HG03432 (cell line): ENCODE results near the gene KRTCAP2.
"Not testable (repeated sequence)": the region's sequence is repeated elsewhere in the genome, so short reads cannot be mapped to it uniquely, and the experiment has no call there.

Experiments used
- ATAC-seq: cut with Tn5 transposase; IDR thresholded peaks from one replicate; pipeline ENCODE4 v1.9.1; 2021; ENCODE audit warnings: mild to moderate bottlenecking, moderate library complexity; ENCODE audit not compliant: unreplicated experiment

Gene KRTCAP2

DNA sequence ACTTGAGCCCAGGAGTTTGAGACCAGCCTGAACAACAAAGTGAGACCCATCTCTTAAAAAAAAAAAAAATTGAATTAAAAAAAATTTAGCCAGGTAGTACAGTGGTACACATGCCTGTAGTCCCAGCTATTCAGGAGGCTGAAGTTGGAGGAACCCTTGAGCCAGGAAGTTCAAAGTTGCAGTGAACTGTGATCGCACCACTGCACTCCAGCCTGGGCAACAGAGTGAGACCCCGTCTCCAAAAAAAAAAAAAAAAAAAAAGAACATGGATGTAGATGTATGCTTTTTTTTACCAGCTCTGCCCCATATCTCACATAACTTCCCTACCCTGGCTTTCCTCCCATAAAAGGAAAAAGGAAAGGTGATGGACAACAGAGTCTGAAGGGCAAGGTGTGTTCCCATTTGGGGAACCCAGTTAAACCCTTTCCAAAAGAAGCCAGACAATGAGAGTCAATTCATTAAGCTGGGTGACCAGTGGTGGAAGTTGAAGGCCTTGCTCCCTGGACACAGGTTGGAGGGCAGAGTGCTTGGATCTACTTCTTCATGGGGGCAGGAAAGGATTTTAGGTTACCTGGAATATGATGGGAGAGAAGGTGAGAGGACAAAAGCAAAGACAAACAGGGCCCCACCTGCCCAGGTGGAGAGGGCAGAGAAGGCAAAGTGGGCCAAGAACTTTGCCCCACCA, 2.9 kb downstream of the KRTCAP2 start:
- ATAC-seq: no peak

DNA sequence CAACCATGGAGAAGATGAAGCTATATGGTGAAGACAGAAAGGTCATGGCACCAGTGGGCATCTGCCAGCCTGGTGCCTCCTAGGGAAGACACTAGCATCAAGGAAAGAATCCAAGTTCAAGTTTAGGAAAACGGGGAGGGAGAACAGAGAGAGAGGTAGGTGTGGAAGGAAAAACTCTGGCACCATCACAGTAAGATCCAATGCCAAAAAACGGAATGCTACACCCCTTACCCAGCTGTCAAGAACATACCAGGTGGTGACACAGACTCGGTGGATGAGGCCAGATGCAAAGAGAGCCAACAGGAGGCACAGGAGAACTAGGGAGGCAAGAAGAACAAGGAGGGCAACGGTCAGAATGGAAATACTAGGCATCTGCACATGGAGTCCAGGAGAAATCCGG, 3.6 kb downstream of the KRTCAP2 start:
- ATAC-seq: no peak

DNA sequence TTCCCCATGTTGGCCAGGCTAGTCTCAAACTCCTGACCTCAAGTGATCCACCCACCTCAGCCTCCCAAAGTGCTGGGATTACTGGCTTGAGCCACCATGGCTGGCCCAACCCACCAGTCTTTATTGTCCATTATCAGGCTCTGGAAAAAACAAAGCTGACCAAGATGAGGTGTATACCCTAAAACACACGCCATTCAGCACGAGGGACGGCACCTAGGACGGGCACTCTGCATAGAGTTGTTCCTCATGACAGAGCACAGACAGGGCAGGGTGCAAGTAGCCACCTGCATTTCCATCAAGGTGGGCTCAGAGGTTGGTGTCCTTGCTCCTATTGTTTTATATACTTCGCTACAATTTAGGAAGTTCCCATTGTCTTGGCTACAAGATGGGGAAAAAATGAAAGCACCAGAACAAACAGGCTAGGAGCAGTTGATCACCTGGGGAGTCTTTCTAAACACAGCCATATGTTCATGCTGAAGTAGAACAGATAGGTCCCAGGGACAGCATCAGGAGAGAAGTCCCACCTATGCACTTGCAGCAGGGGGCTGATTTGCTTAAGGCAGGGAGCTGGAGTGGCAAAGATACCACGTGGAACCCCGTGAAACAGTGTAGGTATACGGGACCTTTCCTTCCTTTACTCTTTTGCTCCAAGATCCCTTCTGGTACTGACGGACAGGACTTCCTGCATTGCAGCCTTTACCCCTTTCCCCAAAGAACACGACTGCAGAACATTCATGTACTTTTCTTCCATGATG, 4.5 kb downstream of the KRTCAP2 start:
- ATAC-seq: no peak

DNA sequence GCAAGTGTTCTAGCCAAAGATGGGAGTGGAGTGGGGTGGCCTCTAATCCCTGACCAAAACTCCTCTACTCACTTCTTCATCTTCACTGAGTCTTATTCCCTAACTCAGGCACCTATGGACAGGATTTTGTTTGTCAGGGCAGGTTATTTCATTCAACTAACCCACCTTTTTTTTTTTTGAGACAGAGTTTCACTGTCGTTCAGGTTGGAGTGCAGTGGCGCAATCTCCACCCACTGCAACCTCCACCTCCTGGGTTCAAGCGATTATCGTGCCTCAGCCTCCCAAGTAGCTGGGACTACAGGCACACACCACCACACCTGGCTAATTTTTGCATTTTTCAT, 5.0 kb downstream of the KRTCAP2 start:
- ATAC-seq: not testable (repeated sequence)

DNA sequence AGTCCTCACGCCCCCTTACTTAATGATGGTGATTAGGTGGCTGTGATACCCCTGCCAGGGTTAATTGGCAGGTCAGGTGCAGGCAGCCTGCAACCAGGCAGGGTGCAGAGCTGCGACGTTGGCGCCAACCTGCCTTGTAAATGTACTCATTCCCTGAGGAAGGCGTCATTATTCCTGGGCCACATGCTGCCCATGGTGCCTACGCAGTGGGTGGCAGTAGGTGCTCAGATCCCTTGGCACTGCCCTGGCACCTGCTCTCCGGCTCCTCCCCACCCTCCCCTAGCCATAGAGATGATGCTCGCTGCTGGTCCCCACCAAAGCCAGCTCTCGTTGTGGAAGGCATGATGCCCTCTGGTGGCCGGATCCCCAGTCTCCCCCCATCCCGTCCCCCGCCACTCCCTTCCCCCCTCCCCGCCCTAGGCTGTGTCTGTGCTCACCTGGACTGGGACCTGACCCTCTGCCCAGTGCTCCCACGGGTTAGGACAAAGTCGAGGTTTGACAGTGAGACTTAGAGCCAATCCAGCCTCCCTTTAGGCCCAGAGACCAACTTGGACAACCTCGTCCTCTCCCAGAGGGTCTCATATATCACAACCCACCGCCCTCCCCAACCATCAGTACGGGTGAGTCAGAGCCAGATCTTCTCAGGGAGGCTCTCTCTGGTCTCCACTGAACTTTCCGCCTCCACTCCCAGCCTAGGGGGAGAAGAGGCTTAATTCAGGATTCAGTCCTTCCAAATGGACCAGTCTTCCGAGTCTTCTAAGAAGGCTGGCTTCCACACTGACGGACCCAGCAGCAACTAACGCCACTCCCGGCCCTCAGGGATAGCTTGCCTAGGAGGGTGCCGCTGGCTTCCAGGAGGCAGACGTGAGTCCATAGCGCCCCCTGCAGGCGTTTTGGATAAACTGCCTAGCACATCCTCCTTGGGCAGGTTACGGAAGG, 5.7 kb downstream of the KRTCAP2 start:
- no peak for ATAC-seq

DNA sequence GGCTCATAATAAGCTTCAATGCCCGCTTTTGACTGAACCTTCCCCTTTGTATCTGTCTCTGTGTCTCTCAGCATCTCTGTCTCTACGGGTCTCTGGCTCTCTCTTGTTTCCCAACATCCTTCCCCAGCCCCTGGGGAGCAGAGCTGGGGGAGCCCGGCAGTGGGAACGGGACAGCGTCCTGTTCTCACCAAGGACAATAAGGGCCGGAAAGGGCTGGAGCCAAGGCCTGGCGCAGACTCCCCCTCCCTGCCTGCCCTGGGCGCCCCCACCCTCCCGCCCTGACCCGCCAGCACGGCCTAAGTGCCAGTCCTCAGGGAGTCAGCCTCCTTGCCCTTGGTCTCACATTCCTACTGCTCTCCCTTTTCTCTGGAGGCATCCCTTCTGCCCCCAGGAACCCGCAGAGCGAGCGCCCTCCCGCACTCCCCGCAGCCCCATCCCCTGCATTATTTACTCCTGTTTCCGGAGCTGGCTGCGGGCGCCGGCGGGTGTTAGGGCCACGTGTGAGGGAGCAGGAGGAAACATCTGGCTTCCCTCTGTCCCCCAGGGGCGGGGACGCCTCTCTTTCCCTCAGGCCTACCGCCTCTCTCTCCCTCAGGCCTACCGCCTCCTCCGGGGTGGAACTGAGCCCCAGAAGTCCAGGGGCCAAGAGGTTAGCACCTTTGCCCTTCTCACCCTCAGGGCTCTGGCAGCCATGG, 6.5 kb downstream of the KRTCAP2 start:
- no peak for ATAC-seq

DNA sequence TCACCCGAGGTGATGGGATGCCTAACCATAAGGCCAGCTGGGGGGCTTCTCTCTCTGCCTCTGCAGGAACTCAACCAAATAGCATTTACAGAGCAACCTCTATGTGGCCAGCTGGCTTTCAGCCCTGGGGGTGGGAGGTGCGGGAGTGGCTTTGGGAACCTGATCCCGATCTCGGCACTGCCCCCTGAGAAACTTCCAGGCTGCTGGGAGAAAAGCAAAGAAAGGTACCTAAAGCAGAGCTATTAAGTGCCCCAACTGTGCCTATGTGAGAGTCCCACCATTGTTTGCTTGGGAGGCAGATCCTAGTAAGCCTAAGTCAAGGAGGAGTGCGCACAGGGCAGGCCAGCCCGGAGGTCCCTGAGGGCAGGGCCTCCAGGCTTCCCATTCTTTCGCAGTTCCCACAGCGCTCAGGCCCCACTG, 7.0 kb downstream of the KRTCAP2 start:
- ATAC-seq: no peak

DNA sequence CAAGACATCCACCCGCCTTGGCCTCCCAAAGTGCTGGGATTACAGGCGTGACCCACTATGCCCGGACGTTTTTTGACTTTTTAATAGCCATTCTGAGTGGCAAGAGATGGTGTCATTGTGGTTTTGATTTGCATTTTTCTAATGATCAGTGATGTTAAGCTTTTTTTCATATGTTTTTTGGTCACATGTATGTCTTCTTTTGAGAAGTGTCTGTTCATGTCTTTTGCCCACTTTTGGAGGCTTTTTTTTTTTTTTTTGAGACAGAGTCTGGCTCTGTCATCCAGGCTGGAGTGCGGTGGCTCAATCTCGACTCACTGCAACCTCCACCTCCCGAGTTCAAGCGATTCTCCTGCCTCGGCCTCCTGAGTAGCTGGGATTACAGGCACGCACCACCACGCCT, 8.5 kb downstream of the KRTCAP2 start:
- not testable (repeated sequence) for ATAC-seq

DNA sequence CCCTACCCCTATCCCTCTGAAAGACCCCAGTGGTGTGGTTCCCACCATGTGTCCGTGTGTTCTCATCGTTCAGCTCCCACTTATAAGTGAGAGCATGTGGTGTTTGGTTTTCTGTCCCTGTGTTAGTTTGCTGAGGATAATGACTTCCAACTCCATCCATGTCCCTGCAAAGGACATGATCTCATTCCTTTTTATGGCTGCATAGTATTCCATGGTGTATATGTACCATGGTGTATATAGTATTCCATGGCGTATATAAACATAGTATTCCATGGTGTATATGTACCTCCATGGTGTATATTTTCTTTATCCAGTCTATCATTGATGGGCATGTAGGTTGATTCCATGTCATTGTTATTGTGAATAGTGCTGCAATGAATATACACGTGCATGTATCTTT, 9.3 kb downstream of the KRTCAP2 start:
- not testable (repeated sequence) for ATAC-seq

DNA sequence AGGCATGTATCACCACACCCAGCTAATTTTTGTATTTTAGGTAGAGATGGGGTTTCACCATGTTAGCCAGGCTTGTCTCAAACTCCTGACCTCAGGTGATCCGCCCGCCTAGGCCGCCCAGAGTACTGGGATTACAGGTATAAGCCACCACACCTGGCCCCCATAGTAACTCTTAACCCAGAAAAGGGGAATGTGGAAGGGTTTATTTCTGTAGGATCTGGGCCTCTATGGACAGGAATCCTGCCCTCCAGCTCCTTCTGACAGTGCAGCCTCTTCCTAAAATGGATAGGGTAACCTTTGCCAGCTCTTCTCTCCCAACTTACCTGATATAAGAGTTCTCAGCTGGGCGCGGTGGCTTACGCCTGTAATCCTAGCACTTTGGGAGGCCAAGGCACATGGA, 10.5 kb downstream of the KRTCAP2 start:
- not testable (repeated sequence) for ATAC-seq

DNA sequence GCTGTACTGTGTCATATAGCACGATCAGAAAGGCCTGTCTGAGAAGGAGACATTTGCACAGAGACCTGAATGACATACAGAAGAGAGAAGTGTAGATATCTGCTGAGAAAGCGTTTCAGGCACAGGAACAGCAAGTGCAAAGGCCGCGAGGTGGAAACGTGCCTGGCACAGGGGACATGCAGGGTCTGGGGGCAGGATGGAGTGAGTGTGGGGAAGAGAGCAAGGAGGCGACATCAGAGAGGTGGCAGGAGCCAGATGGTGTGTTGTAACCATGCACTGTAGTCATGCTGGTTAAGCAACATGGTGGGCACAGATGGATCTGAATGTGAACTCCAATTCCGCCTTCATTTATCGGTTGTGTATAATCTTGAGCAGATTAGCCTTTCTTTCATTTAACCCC, 13.0 kb downstream of the KRTCAP2 start:
- no peak for ATAC-seq

DNA sequence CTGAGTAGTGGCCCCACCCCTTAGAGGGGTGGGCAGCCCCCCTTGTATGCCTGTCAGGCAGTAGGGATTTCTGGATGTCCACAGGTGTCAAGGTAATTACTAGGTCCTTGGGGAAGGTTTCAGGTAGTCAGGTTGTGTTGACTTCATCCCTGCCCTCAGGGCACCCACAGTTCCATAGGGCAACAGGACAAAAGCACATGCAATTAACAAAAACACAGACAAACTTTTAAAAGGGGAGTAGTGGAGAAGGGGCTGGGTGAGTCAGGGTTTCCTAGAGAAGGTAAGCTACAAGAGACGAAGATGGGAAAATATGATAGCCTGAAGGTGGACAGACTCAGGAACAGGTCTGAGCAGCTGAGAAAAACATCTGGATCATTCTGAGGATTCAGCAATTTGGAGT, 14.1 kb downstream of the KRTCAP2 start:
- ATAC-seq: no peak

DNA sequence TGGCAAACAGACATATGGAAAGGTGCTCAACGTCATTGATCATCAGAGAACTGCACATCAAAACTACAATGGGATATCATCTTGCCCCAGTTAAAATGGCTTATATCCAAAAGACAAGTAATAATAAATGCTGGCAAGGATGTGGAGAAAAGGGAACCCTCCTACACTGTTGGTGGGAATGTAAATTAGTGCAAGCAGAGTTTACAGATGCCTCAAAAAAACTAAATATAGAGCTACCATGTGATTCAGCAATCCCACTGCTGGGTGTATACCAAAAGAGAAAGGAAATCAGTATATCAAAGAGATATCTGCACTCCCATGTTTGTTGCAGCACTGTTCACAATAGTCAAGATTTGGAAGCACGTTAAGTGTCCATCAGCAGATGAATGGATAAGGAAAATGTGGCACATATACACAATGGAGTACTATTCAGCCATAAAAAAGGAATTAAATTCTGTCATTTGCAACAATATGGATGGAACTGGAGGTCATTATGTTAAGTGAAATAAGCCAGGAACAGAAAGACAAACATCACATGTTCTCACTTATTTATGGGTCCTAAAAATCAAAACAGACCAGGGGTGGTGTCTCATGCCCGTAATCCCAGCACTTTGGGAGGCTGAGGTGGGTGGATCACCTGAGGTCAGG, 17.0 kb downstream of the KRTCAP2 start:
- ATAC-seq: not testable (repeated sequence)

DNA sequence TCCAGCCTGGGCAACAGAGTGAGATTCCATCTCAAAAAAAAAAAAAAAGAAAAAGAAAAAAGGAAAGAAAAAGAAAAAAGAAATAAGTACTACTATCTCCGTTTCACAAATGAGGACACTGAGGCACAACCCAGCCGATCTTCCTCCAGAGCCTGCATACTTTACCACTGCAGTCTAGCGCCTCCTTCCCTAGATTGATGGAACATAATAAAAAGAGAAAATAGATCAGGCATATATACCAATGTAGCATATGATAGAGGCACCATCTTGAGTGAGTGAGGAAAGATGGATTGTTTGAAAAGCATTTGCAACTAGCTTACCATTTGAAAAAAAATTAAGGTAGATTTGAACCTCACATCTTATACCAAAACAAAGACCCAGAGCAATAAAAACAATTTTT, 27.6 kb downstream of the KRTCAP2 start:
- ATAC-seq: no peak

DNA sequence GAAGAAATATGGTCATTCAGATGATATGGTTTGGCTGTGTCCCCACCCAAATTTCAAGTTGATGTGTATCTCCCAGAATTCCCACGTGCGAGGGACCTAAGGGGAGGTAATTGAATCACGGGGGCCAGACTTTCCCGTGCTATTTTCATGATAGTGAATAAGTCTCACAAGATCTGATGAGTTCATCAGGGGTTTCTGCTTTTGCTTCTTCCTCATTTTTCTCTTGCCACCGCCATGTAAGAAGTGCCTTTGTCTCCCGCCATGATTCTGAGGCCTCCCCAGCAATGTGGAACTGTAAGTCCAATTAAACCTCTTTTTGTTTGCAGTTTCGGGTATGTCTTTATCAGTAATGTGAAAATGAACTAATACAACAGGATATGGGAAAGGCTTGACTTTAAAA, 31.4 kb downstream of the KRTCAP2 start:
- no peak for ATAC-seq

DNA sequence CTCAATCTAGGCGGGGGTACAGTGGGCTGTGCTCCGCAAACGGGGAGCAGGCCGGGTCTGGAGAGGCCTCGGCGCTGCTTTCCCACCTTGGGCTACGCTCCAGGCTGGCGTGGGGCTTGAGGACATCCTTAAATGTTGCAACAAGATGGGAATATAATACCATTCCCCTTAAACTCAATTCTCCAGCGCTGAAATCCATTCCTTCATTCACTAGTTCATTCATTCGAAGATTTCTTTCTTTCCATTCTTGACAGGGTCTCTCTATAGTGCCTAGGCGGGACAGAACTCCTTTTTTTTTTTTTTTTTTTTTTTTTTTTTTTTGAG, 32.5 kb downstream of the KRTCAP2 start:
- no peak for ATAC-seq

DNA sequence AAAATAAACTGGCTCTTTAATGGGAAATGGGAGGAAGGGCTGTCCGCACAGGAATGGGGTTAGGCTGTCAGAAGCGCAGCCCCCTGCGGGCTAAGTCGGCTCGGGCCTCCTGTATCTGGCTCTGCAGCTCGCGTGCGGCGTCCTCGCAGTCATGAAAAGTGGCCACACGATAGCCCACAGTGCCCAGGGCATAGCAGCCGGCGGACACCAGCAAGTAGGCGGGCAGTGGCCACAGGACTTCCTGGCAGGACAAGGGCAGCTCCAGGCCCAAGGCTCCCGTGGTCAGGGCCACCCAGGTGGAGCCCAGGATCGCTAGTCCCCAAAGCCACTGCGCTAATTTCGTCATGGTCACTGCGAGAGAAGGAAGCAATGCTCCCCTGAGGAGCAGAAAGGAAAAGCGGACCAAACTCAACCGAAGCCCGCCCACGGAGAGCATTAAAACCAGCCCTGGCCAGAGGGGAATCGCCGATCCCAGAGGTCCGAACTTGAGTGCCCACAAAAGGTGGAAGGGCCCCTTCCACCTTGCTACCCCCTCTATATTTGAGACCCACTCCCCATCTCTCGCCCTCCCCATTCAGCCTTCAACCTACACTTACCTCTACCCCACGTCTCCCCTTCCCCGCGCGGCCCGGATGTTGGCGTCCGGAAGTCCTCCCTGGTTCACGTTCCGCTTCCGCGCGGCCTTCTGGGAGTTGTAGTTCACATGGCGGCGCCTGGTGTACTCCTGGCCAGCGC, 33.0 kb downstream of the KRTCAP2 start, which contains the start of gene DPM3:
Gene DPM3, minus strand, starts transcription at position 637 of the 735 bp plus-strand sequence. Its CDS starts 291 bp downstream, at position 346.
- ATAC-seq: peak; percentile 69

DNA sequence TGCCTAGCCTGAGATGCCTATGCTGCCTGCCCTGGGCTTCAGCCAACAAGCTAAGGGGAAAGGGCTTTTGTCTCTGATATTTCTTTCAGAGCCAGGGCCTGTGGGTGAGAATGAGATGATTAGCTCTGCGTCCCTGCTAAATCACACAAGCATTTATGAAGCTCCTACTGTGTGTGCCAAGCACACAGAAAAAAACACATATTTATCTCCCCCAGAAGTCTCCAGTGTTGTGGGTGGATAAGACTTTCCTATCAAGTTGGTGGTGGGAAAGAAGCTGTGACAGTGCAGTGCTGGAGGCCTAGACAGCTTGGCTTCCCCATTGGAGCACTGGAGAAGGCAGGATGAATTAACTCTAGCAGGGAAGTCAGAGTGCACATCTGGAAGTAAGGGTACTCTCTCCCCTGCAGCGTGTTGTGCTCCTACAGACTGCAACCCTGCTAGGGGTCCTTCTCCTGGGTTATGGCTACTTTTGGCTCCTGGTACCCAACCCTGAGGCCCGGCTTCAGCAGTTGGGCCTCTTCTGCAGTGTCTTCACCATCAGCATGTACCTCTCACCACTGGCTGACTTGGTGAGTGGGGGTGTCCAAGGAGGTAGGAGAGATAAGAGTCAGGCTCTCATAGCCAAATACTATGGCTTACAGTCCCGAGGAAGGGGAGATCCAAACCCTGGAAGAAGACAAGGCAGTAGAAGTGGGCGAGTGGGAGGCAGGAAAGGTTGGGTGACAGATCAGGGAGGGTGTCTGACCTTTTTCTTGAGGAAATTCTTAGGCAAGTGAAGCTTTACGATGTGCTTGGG, 35.8 kb downstream of the KRTCAP2 start:
- no peak for ATAC-seq

DNA sequence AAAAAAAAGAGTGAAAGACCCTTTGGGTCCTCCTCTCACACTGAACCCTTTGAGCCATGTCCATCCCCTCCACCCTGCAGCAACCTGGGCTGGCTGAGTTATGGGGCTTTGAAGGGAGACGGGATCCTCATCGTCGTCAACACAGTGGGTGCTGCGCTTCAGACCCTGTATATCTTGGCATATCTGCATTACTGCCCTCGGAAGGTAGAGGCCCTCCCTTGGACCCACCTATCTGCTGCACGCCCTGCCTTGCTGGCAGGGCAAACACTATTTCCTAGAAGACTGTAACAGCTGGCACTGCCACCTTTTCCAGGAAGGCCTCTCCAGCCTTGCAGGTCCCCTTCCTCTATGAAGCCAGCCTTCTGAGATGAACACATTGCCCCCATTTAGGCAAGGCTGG, 36.4 kb downstream of the KRTCAP2 start:
- ATAC-seq: no peak
